ENCODE results near the gene RPE65. TPM values are rescaled to one million over a fixed set of nuclear protein-coding genes. Genes with fewer than 3 reads are reported as not detected.

Gene RPE65
- total RNA-seq, 1 experiment from 2014 or later = not detected

DNA sequence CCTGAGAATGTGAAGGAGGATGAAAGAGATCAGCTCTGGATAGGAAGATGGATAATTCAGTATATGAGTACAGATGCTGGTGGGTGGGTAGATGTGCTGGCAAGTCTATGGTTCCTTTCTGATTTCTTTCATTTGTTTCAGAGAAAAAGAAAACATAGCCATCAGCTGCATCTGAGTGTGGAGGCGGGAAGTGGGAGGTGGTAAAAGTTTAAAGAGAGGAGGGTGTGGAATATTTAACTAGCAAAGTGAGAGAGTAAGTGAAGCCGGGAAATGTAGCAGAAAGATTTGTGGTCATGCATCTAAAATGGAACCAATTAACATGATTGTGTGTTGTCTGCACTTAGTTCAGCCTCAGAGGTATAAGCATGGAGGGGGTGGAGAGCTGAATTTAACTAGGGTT is 16.4 kb downstream of the RPE65 start (continued):
- TF ChIP-seq JAZF1 (CRISPR knock-in tag; IDR thresholded peaks at IDR 0.05) = no peak
- TF ChIP-seq, protein P1, sequence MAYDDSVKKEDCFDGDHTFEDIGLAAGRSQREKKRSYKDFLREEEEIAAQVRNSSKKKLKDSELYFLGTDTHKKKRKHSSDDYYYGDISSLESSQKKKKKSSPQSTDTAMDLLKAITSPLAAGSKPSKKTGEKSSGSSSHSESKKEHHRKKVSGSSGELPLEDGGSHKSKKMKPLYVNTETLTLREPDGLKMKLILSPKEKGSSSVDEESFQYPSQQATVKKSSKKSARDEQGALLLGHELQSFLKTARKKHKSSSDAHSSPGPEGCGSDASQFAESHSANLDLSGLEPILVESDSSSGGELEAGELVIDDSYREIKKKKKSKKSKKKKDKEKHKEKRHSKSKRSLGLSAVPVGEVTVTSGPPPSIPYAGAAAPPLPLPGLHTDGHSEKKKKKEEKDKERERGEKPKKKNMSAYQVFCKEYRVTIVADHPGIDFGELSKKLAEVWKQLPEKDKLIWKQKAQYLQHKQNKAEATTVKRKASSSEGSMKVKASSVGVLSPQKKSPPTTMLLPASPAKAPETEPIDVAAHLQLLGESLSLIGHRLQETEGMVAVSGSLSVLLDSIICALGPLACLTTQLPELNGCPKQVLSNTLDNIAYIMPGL (CRISPR knock-in tag; IDR thresholded peaks at IDR 0.05) = no peak
- TF ChIP-seq TEAD4 (CRISPR knock-in tag; IDR thresholded peaks at IDR 0.05) = no peak

DNA sequence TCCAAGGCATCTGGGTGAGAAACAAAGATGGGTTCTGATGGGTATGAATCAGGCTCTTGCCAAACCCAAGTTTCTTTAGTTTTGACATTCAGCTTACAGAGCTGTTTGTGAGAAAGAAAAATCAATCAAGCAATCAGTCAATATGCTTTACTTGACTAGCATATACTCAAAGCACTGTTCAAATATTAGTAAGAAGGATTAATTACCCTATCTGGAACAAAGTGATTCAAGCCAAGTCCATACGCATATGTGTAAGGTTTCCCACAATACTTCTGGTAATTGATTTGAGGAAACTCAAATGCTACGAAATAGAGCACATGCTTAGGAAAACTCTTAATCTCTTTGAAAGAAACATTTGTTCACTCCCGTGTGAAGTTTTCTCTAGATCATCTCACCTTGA is 18.7 kb downstream of the RPE65 start:
- no peak overlapping the region for H3K4me3 Mint-ChIP-seq
- POLR2A ChIA-PET = no interaction called here
- no peaks in the 10 kb centered on the region for H3K4me1 Mint-ChIP-seq
- H3K36me3 Mint-ChIP-seq = no peaks in the 10 kb centered on the region
- ATAC-seq (no peak), DNase-seq (ENCODE audit: low spot score) (no peak)
- CTCF ChIA-PET = interaction anchor here (1.9 kb wide), 1 partner anchor 12 kb away, joined by 5 read pairs; no protein-coding TSS in a partner anchor
- TF ChIP-seq ZNF232 (CRISPR knock-in tag; IDR thresholded peaks at IDR 0.05) (no peak), TEAD1 (CRISPR knock-in tag; IDR thresholded peaks at IDR 0.05) (no peak), JAZF1 (CRISPR knock-in tag; IDR thresholded peaks at IDR 0.05) (no peak), ZNF219 (CRISPR knock-in tag; IDR thresholded peaks at IDR 0.05; ENCODE audit: borderline replicate concordance) (no peak), IRF2 (CRISPR knock-in tag; IDR thresholded peaks at IDR 0.05; ENCODE audit: borderline replicate concordance, low read depth) (no peak), OVOL2 (CRISPR knock-in tag; IDR thresholded peaks at IDR 0.05; ENCODE audit: borderline replicate concordance) (no peak), ZNF138 (CRISPR knock-in tag; conservative IDR thresholded peaks at IDR 0.05) (no peak), FOXK1 (CRISPR knock-in tag; IDR thresholded peaks at IDR 0.05) (no peak), CTCF (IDR thresholded peaks at IDR 0.05) (no peak), CREM (CRISPR knock-in tag; IDR thresholded peaks at IDR 0.05) (no peak)
- TF ChIP-seq, protein P2, sequence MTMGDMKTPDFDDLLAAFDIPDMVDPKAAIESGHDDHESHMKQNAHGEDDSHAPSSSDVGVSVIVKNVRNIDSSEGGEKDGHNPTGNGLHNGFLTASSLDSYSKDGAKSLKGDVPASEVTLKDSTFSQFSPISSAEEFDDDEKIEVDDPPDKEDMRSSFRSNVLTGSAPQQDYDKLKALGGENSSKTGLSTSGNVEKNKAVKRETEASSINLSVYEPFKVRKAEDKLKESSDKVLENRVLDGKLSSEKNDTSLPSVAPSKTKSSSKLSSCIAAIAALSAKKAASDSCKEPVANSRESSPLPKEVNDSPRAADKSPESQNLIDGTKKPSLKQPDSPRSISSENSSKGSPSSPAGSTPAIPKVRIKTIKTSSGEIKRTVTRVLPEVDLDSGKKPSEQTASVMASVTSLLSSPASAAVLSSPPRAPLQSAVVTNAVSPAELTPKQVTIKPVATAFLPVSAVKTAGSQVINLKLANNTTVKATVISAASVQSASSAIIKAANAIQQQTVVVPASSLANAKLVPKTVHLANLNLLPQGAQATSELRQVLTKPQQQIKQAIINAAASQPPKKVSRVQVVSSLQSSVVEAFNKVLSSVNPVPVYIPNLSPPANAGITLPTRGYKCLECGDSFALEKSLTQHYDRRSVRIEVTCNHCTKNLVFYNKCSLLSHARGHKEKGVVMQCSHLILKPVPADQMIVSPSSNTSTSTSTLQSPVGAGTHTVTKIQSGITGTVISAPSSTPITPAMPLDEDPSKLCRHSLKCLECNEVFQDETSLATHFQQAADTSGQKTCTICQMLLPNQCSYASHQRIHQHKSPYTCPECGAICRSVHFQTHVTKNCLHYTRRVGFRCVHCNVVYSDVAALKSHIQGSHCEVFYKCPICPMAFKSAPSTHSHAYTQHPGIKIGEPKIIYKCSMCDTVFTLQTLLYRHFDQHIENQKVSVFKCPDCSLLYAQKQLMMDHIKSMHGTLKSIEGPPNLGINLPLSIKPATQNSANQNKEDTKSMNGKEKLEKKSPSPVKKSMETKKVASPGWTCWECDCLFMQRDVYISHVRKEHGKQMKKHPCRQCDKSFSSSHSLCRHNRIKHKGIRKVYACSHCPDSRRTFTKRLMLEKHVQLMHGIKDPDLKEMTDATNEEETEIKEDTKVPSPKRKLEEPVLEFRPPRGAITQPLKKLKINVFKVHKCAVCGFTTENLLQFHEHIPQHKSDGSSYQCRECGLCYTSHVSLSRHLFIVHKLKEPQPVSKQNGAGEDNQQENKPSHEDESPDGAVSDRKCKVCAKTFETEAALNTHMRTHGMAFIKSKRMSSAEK (CRISPR knock-in tag; IDR thresholded peaks at IDR 0.05; ENCODE audit: borderline replicate concordance) = no peak
- TF ChIP-seq, protein P3, sequence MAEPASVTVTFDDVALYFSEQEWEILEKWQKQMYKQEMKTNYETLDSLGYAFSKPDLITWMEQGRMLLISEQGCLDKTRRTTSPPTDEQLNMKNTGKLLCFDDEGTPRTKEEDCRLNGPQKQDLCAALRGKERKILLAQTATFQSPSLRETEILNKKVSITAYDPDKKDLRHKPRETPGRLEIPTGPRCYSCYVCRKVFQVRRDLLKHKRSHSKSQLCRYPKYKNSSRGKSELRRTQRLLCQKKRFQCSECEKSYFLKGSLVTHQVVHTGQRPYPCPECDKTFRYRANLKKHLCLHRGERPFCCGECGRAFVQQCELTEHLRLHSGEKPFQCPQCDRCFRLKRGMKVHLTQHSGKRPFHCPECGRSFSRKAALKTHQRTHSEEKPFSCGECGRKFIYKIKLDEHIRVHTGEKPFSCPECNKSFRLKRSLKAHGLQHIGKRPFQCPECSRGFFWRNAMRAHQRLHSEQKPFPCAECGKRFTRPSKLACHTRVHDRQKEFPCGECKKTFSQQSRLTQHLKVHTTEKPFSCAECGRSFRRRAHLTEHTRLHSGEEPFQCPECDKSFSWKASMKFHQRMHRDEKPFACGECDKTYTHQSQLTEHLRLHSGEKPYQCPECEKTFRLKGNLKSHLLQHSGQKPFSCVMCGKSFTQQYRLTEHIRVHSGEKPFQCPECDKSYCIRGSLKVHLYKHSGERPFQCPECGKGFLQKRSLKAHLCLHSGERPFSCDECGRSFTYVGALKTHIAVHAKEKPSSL (CRISPR knock-in tag; conservative IDR thresholded peaks at IDR 0.05) = no peak
- TF ChIP-seq, protein P4, sequence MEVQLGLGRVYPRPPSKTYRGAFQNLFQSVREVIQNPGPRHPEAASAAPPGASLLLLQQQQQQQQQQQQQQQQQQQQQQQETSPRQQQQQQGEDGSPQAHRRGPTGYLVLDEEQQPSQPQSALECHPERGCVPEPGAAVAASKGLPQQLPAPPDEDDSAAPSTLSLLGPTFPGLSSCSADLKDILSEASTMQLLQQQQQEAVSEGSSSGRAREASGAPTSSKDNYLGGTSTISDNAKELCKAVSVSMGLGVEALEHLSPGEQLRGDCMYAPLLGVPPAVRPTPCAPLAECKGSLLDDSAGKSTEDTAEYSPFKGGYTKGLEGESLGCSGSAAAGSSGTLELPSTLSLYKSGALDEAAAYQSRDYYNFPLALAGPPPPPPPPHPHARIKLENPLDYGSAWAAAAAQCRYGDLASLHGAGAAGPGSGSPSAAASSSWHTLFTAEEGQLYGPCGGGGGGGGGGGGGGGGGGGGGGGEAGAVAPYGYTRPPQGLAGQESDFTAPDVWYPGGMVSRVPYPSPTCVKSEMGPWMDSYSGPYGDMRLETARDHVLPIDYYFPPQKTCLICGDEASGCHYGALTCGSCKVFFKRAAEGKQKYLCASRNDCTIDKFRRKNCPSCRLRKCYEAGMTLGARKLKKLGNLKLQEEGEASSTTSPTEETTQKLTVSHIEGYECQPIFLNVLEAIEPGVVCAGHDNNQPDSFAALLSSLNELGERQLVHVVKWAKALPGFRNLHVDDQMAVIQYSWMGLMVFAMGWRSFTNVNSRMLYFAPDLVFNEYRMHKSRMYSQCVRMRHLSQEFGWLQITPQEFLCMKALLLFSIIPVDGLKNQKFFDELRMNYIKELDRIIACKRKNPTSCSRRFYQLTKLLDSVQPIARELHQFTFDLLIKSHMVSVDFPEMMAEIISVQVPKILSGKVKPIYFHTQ (CRISPR knock-in tag; IDR thresholded peaks at IDR 0.05) = no peak
- TF ChIP-seq, protein P5, sequence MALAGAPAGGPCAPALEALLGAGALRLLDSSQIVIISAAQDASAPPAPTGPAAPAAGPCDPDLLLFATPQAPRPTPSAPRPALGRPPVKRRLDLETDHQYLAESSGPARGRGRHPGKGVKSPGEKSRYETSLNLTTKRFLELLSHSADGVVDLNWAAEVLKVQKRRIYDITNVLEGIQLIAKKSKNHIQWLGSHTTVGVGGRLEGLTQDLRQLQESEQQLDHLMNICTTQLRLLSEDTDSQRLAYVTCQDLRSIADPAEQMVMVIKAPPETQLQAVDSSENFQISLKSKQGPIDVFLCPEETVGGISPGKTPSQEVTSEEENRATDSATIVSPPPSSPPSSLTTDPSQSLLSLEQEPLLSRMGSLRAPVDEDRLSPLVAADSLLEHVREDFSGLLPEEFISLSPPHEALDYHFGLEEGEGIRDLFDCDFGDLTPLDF (CRISPR knock-in tag; IDR thresholded peaks at IDR 0.05) = no peak
- H3K27ac Mint-ChIP-seq = no peak overlapping the region
- H3K27me3 Mint-ChIP-seq (ENCODE audit: low read depth) = no peaks in the 10 kb centered on the region
- no peaks in the 10 kb centered on the region for H3K9me3 Mint-ChIP-seq

All from WTC11 (cell line).